SKM-1 treated with dmso at 0.1 percent for 144 hours (cell line): ENCODE data around the gene KATNAL1.

Experiments used
- DNase-seq: peaks from one replicate; lab custom pipeline; 2025; ENCODE audit not compliant: unreplicated experiment; lab: John Stamatoyannopoulos, UW

KATNAL1 gene

GRCh38 chr13:30169442-30169841 lies 137.9 kb downstream of the KATNAL1 start:
- no peak for DNase-seq

GRCh38 chr13:30165796-30166195 lies 141.6 kb downstream of the KATNAL1 start:
- no peak for DNase-seq

- no peak for DNase-seq
These were observed 142.3 kb downstream of the KATNAL1 start for GRCh38 chr13:30165071-30165470.

GRCh38 chr13:30164146-30164545 lies 143.2 kb downstream of the KATNAL1 start:
- no peak for DNase-seq

GRCh38 chr13:30163441-30163840 lies 143.9 kb downstream of the KATNAL1 start:
- DNase-seq: peak; percentile 14

- DNase-seq: no peak
These were observed 147.9 kb downstream of the KATNAL1 start for GRCh38 chr13:30159446-30159839.

GRCh38 chr13:30158774-30159445 lies 148.4 kb downstream of the KATNAL1 start:
- DNase-seq: no peak

GRCh38 chr13:30157616-30157993 lies 149.7 kb downstream of the KATNAL1 start:
- no peak for DNase-seq

GRCh38 chr13:30156826-30157615 lies 150.3 kb downstream of the KATNAL1 start:
- DNase-seq: no peak

GRCh38 chr13:30156270-30156669 lies 151.1 kb downstream of the KATNAL1 start:
- no peak for DNase-seq

- no peak for DNase-seq
These were observed 152.4 kb downstream of the KATNAL1 start for GRCh38 chr13:30154931-30155330.

- no peak for DNase-seq
These were observed 152.8 kb downstream of the KATNAL1 start for GRCh38 chr13:30154531-30154930.

GRCh38 chr13:30153545-30154426 lies 153.6 kb downstream of the KATNAL1 start:
- no peak for DNase-seq
